Umbilical cord (tissue), 2 donors: ENCODE results near the gene MRPL1. TPM values are rescaled to one million over a fixed set of nuclear protein-coding genes. Genes with fewer than 3 reads are reported as not detected.
"Not testable (repeated sequence)": the region's sequence is repeated elsewhere in the genome, so short reads cannot be mapped to it uniquely, and the experiment has no call there.

Experiments
- DNase-seq: peaks from one replicate; pipeline ENCODE4 v3.0.0-alpha.2; 2015; ENCODE audit warnings: low spot score
- total RNA-seq: library from RNA; depleted of rRNA; stranded (reverse); fragments of >200 nt; gene quantifications from one replicate; pipeline ENCODE4 v1.2.3, GENCODE V29; 2014; ENCODE audit warnings: low replicate concordance; ENCODE audit not compliant: insufficient read depth

Gene MRPL1
- total RNA-seq, 1 donor from 2014 or later: 18.8 TPM

DNA sequence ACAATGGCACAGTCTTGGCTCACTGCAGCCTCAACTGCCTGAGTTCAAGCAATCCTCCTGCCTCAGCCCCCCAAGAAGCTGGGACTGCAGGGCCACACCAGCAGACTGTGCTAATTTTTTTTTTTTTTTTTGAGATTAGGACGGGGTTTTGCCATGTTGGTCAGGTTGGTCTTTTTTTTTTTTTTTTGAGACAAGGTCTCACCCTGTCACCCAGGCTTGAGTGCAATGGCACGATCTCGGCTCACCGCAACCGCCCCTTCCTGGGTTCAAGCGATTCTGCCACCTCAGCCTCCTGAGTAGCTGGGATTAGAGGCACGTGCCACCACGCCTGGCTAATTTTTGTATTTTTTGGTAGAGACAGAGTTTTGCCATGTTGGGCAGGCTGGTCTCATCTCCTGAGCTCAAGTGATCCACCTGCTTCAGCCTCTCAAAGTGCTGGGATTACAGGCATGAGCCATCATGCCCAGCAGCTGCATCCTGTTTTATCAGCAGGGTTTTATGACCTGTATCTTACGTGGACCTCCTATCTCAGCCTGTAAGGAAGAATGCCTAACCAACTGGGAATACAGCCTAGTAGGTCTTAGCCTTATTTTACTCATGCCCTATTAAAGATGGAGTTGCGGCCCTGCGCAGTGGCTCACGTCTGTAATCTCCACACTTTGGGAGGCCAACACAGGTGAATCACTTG is 13.2 kb upstream of the MRPL1 start:
- no peak for DNase-seq

DNA sequence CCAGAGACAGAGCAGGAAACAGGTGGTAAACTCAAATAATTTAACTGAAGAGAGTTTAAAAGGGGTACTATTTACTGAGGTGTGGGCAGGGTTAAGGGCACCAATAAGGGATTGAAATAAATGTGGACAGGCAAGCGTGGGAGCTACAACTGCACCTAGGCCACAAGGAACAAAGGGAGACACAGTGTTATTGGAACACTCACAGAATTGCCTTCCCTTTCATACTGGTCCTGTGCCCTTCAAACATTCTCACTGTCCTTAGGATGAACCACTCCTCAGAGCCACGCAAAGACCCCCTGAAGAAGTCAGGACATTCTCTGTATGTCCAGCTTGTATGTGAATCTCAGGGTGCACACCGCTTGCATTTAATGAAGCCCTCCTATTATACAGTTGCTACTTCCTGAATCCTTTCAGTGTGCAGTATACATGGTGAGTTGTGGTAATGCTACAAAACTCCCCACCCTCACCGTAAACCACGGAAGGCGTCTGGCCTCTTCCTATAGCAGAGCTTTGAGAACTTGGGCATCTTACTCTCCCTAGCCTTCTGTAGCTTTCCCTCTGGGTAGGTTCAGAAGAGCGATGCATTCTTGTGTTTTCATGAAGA is 9.6 kb upstream of the MRPL1 start:
- DNase-seq: no peak

DNA sequence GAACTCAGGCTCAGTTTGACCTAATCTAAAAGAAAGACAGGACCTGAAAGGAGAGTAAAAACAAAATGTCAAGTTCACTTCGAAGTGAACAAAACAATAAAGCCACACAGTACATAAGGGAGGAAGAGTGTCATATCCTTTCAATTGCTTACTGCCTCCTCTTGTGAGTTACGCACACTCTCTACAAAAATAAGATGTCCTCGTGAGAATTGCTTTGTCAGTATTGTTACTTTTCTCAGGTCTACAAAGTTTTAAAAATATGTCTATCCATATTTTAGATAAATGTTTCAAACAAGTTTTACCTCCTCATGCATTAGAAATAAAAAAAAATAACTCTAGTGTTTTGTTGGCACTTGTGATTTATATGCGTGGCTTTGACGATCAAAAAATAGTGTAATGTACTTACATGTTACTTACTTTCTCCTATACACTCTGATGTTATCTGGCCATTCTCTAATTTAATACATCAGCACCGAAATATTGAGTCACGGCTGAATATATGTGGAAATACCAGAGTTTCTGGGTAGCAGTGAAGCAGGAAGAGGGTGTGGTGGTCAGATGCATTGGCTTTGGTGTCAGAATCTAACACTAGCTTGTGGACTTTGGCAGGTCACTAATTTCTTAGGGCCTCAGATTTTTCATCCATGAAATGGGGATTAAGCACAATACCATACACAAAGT is 8.1 kb upstream of the MRPL1 start:
- DNase-seq: peak; percentile 51

DNA sequence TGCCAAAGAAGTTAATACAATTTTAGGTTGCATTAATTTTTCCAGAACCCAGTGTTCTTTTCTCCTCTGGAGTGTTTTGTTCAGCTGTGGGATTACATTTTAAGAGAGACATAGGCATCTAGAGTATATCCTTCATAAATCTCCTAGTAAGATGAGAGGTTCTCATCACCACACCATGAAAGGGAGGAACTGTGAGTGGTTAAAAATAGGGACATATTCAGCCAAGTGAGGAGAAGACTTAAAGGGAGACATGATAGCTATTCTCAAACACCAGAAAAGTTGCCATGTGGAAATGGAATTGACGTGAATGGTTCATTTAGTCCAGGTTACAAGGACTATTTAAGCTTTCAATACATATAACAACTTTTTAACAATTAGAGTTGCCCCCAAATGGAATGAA is 6.5 kb upstream of the MRPL1 start:
- DNase-seq: no peak

DNA sequence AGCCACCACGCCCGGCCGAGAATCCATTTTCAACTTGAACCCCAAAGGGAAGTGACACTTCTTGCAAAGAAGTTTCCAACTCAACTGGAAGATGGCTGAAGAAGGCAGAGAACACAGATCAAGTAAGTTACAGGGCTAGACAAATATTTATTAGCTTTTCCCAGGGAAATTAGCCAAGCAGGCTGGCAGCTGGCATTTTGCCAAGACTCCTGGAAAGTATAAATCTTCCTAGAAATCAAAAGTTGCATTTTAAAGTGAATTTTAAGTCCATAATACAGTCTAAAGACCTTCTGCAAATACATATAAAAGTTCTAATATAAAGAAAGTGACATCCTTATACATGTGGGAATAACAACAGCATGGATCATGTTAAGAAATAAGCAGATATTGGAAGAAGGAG is 3.4 kb upstream of the MRPL1 start:
- DNase-seq: no peak

DNA sequence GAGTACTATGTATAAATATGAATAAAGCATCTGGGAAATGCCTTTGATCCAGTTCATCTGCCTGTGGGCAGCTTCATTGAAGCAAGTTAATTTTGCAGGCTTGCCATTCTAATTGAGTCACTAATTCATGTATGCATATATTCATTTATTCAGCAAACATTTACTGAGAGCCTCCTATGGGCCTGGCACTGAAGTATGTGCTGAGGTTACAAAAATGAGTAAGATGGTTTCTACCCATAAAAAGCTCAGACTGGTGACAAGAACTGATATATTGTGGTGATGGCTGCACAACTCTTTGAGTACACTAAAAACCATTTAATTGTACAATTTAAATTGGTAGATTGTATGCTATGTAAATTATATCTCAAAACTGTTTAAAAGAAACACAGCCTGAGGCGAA is 1.1 kb upstream of the MRPL1 start:
- DNase-seq: no peak

DNA sequence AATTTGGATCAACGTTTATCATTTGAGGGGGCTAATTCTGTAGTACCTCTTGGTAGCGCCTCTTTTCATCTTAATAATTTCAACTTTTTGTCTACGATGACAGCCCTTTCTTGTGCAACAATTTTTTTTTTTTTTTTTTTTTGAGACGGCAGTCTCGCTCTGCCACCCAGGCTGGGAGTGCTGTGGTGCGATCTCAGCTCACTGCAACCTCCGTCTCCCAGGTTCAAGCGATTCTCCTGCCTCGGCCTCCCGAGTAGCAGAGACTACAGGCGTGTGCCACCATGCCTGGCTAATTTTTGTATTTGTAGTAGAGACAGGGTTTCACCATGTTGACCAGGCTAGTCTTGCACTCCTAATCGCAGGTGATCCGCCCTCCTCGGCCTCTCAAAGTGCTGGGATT is 711 bp downstream of the MRPL1 start:
- DNase-seq: not testable (repeated sequence)

DNA sequence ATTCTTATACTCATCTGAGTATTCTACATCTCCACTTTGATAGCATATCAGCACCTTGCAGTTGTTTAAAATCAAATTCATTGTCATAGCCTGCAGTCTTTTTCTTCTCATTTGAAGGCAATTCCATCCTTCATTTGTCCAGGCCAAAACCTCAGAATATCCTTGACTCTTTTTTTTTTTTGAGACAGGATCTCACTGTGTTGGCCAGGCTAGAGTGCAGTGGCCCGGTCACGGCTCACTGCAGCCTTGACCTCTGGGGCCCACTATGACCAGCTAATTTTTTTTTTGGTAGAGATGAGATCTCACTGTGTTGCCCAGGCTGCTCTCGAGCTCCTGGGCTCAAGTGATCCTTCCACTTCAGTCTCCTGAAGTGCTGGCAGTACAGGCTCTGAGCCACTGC is 2.6 kb downstream of the MRPL1 start:
- no peak for DNase-seq

DNA sequence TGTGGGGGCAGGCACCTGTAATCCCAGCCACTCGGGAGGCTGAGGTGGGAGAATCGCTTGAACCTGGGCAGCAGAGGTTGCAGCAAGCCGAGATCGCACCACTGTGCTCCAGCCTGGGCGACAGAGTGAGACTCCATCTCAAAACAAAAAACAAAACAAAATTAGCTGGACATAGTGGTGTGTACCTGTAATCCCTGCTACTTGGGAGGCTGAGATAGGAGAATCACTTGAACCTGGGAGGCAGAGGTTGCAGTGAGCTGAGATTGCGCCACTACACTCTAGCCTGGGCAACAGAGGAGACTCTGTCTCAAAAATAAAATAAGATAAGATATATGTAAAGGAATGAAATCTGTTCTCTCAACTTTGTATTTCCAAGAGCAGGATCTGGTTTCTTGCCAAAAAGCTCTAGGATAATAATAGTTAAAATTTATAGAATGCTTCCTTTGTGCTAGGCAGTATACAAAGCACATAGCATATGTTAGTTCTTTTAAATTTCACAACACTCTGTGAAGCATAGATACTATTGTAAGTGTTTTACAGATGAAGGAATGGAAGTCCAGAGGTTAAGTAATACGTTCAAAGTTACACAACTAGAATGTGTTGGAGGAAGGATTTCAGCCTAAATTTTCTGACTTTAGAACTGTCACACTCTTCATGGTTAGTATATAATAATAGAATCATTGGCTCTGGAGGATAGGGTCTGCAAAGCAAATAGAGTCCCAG is 10.3 kb downstream of the MRPL1 start:
- no peak for DNase-seq

DNA sequence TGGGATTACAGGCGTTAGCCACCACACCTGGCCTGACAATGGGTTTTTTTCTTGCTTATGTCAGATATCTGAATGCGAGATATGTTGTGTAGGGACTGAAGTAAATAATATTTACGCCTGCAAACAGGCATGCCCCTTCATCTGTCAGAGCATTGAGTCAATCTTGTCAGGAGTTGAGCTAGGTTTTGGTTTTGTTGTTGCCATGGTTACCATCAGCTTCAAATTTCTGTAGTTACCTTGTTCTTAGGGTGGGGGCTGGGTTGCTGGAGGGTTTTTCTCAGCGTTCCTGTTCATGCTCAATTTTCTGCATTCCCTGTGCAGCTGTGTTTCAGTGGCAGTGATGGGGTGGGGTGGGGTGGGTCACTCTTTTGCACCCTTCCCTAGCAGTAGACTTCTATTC is 14.5 kb downstream of the MRPL1 start:
- no peak for DNase-seq

DNA sequence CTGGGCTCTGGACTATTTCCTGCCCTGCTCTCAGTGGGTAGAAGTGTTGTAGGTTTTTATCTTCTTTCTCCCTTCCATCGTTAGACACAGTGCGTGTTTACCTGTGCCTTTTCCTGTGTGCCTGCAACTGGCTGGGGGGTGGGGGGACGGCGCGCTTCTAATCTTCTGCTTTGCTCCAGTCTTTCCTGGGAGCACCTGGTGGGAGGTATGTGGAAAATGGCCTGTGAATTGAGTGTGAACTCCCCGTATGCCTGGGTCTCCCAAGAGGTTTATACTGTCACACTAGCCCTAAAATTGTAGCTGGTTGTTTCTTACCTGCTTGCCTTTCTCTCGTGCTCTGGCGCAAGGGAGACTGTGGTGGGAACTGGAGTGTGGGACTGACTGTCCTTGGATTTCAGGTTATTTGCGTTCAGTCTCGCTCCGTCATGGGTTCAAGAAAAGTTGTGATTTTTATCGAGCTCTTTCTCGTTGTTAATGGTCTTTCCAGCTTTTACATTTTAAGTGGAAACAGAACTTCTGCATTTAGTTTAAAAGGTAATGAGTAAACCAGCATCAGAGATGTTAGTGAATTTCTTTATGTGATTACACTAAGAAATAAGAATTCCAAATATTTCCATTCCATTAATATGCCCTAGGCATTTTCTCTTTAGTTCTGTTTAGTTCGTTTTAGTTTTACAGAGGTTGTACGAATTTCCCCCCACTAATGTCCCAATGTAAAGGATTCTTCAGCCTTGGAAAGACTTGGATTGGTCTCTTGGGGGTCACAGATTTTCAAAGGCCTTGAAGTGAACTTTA is 15.3 kb downstream of the MRPL1 start:
- DNase-seq: no peak

DNA sequence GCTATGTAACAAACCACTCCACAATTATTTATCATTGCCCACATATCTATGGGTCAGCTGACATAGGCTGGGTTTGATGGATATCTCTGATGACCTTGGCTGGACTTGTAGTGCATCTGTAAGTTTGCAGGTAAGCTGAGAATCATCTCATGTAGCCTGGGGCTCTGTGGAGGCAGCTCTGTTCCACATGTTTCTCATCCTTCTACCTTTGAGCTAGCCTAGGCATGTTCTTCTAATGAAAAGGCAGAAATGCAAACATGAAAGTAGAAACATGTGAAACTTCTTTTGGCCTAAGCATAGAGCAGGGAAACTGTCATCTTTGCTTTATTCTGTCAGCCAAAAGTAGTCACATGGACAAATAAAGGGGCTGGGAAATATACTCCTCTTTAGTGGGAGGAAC is 18.2 kb downstream of the MRPL1 start:
- DNase-seq: peak; percentile 78

DNA sequence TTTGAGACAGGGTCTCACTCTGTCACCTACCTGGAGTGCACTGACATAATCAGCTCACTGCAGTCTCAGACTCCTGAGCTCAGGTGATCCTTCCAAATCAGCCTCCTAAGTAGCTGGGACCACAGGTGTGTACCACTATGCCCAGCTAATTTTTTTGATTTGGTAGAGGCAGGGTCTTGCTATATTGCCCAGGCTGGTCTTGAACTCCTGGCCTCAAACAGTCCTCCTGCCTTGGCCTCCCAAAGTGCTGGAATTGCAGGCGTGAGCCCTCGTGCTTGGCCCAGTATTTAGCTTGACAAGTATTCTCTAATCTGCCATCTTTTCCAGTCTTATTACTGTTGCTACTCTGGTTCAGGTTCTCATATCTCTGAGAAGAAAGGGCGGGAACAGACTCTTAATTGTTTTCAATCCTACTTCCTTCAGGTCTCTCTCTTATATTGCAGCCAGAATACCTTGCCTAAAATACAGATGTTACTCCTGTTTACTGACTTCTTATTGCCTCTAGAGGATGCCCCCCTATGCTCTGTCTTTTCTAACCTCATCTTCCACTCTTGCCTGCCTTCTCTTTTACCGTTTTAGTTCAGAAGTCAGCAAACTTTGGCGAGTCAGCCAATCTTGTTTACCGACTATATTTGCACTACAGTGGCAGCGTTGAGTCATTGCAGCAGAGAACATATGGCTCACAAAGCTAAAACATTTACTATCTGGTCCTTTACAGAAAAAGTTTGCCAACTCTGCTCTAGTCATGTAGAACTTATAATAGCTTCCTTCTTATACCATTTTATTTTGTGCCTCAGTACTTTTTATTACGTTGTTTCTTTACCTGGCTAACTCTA is 19.0 kb downstream of the MRPL1 start:
- DNase-seq: no peak

DNA sequence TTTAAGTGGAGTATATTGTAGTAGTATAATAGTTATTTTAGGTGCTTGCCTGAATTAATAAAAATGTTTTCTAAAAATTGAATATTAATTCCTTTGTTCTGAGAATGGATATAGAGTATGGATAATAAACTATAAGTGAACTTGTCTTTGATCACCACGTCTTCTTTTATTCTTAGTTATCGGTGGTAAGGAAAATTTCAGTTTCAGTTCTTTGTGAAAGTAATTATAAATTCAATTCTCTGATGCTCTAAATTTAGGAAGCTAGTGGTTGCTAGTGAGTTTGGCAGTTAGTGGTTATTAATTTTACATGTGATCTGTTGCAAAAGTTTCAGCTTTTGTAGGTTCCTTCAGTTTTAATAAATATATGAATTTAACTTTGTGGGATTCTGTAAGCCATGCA is 30.8 kb downstream of the MRPL1 start:
- no peak for DNase-seq

DNA sequence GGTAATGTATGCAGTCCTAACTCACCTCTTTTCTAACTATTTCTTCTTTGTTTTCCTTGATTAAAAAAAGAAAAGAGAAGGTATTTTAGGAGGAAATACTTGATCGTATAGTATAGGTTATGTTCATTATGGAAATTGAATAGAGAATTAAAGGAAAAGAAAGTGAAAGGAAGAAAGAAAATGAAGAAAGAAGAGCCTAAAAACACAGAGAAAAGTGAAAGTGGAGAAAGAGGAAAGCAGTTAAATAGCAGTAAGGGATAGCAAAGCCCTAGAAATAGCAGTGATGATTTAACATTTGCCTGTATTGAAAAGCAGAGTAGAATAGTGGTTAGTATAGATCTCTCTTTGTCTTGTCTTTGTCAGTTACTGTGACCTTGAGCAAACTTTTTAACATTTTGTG is 37.0 kb downstream of the MRPL1 start:
- DNase-seq: no peak

DNA sequence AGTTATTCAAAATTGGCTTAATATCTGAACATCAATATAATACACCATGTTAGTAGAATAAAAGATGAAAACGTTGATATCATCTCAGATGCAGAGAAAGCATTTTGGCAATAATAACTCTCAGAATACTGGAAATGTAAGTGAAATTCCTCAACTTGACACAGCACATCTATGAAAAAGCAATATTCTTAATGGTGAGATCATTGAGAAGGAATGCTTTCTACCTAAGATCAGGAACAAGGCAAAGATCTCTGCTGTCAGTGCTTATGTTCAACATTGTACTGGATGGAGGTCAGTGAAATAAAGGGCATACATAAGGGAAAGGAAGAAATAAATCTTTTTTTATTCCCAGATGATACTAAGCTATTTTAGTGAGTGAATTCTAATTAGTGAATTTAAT is 40.6 kb downstream of the MRPL1 start:
- peak; percentile 42 for DNase-seq

DNA sequence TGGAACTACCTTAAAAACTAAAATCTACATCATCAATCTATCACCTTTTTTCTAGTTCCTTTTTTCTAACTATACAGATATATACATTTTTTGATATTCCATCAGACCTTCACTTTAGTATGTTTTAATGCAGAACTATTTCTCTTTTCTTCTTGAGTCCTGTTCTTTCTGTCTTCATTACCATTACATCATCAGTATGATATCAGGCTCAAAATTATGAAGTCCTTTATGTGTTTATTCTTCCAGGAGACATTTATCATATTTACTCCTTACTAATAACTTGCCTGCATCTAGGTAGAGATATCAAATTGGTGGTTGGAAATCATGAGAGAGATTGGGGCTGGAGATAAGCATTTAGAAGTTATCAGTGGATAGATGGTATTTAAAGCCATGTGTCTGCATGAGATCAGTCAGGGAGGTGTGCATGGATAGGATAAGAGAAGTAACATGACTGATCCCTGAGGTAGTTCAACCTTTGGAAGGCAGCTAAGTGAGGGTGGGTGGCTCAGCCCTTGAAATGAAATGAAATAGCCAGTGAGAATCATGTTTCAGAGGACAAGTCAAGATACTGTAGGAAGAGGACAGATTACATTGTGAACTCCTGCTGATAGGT is 43.1 kb downstream of the MRPL1 start:
- DNase-seq: no peak

DNA sequence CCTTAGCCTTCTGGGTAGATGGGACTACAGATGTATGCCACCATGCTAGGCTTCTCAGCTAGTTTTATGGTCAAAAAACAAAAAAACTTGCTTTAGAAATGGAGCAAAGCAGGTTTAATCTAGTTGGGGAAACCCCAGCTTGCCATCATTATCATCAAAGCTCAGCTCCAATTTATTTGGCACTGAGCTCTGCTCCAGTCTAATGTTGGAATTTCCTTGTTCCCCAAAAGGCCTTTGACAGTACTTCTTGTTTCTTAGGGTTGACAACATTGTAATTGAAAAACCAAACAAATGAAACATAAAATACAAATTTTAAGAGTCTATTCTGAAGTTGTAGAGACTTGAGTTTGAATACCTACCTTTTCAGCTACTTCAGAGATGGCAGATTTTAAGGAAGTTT is 48.0 kb downstream of the MRPL1 start:
- no peak for DNase-seq

DNA sequence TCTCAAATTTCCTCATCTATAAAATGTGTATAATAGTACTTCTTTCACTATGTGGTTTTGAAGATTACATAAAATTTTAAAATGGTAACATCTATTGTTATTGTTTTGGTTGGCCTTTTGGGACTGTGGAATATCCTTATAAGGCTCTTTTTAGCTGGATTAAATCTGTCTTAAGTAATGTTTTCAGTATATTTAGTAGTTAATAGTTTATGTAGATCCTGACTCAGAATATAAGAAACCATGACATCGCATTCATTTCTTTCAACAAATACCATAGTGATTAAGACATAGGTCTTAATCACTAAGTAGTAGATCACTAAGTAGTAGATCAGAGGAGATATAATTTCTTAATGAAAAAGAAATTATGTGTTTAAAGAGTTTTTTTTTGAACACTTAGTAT is 48.5 kb downstream of the MRPL1 start:
- DNase-seq: no peak

DNA sequence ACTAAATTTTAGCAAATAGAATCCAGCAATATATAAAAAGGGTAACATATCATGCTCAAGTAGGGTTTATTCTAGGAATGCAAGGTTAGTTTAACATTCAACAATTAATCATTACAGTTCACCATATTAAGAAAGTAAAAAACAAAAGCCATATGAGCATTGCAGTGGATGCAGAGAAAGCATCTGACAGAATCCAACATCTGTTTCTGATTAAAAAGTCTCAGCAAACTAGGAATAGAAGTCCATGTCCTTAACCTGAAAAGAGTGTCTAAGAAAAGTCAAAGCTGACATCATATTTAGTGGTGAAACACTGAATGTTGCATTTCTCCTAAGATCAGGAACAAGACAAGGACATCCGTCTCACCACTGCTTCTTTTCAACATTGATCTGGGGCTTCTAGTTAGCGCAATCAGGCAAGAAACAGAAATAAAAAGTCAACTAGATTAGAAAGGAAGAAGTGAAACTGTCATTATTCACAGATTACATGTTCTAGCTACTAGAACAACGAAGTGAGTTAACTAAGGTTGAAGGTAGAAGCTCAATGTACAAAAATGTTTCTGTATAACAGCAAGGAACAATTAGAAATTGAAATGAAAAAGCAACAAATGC is 49.3 kb downstream of the MRPL1 start:
- no peak for DNase-seq
